Skeletal muscle satellite cell (primary cell): ENCODE data around the gene ACSL6.

Experiments
- H3K27me3 ChIP-seq: 2 replicates; pipeline ENCODE4 v1.7.0; 2013; ENCODE audit warnings: low read length; ENCODE audit not compliant: control insufficient read depth, insufficient read depth
- H3K36me3 ChIP-seq: 2 replicates; pipeline ENCODE4 v1.7.0; 2013; ENCODE audit warnings: mild to moderate bottlenecking, control low read depth, low read length; ENCODE audit not compliant: insufficient read depth
- H3K4me1 ChIP-seq: 2 replicates; pipeline ENCODE4 v1.7.0; 2013; ENCODE audit warnings: low read length; ENCODE audit not compliant: control insufficient read depth, insufficient read depth
- H3K4me2 ChIP-seq: 2 replicates; pipeline ENCODE4 v1.7.0; 2013; ENCODE audit warnings: mild to moderate bottlenecking, low read length
- H3K4me3 ChIP-seq: 2 replicates; pipeline ENCODE4 v1.7.0; 2013; ENCODE audit warnings: low read length
- H3K9ac ChIP-seq: 2 replicates; pipeline ENCODE4 v1.7.0; 2013; ENCODE audit warnings: mild to moderate bottlenecking, low read depth, low read length, moderate library complexity
- H3K9me3 ChIP-seq: replicated peaks from 2 replicates; pipeline ENCODE4 v1.7.0; 2013; ENCODE audit warnings: mild to moderate bottlenecking, control low read depth, low read length

ACSL6 gene

DNA sequence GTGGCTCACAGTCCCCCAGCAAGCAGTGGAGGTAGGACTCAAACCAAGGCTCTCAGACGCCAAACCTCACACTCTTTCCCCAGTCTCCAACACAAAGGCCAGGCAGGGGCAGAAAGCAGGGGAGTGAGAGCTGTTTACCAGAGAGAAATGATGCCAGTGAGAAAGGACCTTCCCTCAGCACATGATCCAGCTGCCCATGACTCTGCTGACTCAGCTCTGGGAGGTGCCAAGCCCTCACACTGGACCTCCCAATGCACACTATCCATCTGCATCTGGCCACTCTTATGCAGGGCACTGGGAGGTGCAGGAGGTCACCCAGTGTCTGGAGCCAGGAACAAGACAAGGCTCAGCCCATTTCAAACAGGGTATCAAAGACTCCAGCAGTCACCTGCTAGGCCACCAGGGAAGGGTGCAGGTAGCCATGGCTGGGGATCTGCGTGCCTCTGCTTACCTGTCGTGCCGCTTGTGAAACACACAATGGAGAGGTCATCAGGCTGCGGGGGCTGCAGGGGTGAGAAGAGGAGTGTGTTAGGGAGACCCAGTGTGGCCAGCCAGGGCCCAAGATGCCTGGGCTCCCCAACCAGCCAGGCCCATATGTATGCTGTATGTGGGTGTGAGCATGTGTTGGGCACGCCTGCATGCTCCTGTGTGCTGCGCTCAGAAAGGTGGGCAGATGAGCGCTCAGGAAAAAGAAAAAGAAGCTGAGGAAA lies 26.3 kb downstream of the ACSL6 start:
- Histone ChIP-seq H3K9ac (no peak overlapping the region), H3K4me3 (no peak overlapping the region), H3K4me2 (no peak overlapping the region), H3K27me3 (peaks cover 27% of the 10 kb centered on the region), H3K4me1 (no peaks in the 10 kb centered on the region), H3K36me3 (no peaks in the 10 kb centered on the region), H3K9me3 (no peaks in the 10 kb centered on the region)

DNA sequence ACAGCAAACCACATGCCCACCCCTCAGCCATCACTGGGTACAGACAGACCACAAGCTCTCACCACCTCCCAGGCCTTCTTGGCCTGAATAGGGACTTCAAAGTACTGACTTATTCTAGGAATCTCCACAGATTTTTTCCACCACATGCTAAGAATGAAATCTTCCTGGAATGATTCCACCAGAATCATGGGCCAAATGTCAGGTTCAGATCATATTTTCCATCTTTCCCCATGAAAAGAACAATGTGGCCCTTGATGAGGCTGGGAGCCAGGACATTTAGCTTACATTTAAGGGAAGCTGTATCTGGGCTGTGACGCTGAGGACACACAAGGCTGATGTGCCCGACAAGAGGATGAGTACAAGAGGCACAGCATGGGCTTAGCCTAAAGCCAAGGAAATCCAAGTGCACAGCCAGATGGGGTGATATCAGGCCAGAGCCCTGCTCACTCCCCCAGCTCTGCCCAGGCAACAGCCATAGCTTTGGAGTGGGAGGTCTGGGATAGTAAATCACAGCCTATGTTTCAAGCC lies 28.1 kb downstream of the ACSL6 start:
- Histone ChIP-seq H3K4me2 (no peak overlapping the region), H3K9ac (no peak overlapping the region), H3K4me3 (no peak overlapping the region), H3K9me3 (no peaks in the 10 kb centered on the region), H3K4me1 (no peaks in the 10 kb centered on the region), H3K27me3 (peaks cover 39% of the 10 kb centered on the region), H3K36me3 (no peaks in the 10 kb centered on the region)

DNA sequence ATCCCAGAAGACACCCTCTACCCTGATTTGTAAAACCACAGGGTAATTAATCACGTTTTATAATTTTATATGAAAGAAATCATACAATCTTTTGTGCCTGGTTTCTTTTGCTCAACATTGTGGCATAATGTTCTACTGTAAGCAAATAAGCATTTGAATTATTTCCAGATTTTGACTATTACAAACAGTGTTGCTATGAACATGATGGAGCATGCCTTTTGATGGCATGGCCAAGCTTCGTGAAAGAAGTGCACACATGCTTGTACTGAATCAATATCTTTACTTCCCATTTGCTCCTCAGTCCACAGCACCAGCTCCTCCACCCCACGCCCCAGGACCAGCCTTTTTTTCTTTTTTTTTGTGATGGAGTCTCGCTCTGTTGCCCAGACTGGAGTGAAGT lies 29.9 kb downstream of the ACSL6 start:
- Histone ChIP-seq H3K4me2 (no peak overlapping the region), H3K27me3 (peaks cover 39% of the 10 kb centered on the region), H3K36me3 (no peaks in the 10 kb centered on the region), H3K4me3 (no peak overlapping the region), H3K4me1 (no peaks in the 10 kb centered on the region), H3K9me3 (no peaks in the 10 kb centered on the region), H3K9ac (no peak overlapping the region)

DNA sequence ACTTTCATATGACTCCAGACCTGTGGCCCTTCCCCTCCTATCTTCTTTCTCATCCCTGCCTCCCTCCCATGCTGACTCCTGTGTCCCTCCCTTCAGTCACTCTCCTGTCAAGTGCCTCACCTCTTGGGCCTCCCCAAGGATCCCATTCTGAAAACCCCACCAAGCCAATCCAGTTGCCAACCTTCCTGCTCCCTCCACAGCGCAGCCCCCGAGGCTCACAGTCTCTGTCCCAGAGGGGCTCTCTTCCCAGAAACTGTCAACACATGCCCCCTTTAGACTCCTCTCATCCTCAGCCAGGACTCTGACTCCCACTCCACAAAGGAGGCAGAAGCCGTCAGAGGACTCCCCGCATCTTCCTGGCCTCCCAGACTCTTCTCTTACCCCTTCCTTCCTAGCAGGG lies 30.8 kb downstream of the ACSL6 start:
- peaks cover 39% of the 10 kb centered on the region for H3K27me3 ChIP-seq
- no peaks in the 10 kb centered on the region for H3K9me3 ChIP-seq
- H3K9ac ChIP-seq = no peak overlapping the region
- H3K36me3 ChIP-seq = no peaks in the 10 kb centered on the region
- no peak overlapping the region for H3K4me3 ChIP-seq
- no peak overlapping the region for H3K4me2 ChIP-seq
- H3K4me1 ChIP-seq = no peaks in the 10 kb centered on the region

DNA sequence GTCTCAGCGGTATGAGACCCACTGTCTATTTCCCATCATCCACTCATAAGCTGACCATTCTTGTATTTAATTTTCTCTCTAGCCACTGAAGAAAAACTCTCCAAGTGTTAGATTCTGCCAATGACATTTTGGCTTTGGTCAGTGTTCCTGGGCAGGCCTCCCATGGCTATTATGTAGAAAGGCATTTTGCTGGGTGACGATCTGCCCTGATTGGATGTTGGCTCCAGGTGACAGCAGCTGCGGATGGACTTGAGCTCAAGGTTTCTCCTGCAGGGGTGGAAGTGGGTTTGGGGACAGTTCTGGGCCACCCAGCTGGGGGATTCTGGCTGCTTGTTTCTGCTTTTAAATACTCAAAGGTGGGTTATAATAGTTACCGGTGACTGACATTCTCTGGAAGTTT lies 31.6 kb downstream of the ACSL6 start:
- Histone ChIP-seq H3K4me1 (no peaks in the 10 kb centered on the region), H3K4me3 (no peak overlapping the region), H3K27me3 (peaks cover 39% of the 10 kb centered on the region), H3K36me3 (no peaks in the 10 kb centered on the region), H3K9me3 (no peaks in the 10 kb centered on the region), H3K4me2 (no peak overlapping the region), H3K9ac (no peak overlapping the region)

DNA sequence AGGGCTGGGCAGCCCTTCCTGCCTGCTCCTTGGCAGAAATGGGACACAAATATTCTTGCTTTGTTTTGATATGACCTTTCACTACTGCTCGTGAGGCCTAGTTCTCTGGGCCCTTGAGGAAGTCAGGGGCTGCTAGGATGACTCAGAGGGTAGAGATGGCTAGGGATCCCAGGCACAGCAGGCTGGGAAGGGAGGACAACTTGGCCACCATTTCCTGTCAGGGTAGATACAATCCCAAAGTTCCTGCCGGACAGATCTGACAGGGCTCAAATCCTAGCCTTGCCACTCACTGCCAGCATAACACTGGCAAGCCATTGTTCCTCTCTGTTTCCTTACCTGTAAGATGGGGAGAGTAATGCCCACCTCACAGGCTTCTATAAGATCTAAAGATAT lies 34.2 kb downstream of the ACSL6 start:
- H3K27me3 ChIP-seq = peaks cover 18% of the 10 kb centered on the region
- H3K36me3 ChIP-seq = no peaks in the 10 kb centered on the region
- no peaks in the 10 kb centered on the region for H3K9me3 ChIP-seq
- no peak overlapping the region for H3K4me3 ChIP-seq
- no peak overlapping the region for H3K9ac ChIP-seq
- H3K4me2 ChIP-seq = no peak overlapping the region
- H3K4me1 ChIP-seq = no peaks in the 10 kb centered on the region

DNA sequence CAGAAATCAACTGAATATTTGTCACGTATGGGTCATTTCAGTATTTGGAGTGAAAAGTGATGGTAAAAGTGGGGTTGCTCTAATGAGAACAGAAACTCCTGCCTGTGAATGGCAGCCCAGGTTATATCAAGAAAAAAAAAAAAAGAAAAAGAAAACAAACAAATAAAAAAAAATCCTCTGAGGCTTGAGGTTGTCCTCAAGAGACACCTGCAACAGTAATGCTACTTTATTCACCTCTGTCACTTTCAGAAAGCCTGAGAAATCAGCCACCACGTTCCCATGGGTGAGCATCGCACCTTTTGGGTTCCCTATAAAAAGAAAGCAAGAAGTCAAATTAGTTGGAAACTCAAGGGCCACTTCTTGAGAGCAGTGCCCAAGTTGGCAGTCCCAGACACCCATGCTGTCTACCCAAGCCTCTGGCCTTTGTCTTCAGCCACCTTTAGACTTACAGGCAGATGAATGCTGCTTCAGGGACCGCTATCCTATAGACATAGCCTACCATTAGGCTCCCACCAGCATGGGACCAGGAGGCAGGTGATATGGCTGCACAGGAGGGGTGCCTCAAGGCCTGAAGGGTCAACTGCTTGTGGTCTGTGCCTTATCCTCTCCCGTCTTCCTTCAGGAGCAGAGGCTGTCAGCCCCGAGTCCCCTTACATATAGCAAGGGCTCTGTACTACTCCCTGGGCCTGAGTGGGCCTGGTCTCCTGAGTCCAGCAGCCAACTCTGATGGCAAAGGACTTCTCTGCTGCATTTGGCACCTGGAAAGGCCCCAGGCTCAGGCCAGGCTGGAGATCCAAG lies 34.8 kb downstream of the ACSL6 start:
- peaks cover 21% of the 10 kb centered on the region for H3K27me3 ChIP-seq
- no peaks in the 10 kb centered on the region for H3K36me3 ChIP-seq
- H3K9me3 ChIP-seq = no peaks in the 10 kb centered on the region
- H3K4me3 ChIP-seq = no peak overlapping the region
- H3K9ac ChIP-seq = no peak overlapping the region
- H3K4me2 ChIP-seq = no peak overlapping the region
- no peaks in the 10 kb centered on the region for H3K4me1 ChIP-seq

DNA sequence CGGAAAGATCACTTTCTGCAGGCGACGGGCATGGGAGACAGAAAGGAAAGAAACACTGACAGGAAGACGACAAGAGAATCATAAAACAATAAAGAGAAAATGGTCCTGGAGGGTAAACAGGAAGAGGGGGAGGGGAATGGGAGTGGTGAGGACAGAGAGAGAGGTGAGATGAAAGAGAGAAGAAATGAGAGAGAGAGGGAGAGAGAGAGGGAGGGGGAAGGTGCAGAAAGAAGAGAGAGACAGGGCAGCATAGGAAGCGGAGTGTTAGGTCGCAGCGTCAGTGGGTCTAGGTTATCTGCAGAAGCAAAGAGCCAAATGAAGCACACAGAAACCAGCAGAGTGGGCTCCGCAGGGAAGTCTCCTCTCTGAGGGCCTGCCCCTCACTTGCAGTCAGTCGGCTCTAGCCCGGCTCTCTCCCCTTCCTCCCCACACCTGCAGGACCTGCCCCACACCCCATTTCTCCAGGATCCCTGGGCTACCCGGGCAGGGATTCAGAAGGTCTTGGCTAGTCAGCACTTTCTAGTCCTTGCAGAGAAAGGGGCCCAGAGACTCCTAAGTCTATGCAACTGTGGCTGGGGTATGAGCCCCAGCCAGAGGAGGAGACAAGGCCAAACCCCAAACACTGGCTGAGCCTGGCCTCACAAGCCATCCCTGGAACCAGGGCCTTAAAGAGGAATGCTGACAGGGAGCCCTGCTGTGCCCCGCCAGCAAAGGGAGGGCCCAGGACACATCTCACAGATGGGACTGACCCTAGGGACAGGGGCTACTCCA lies 36.3 kb downstream of the ACSL6 start:
- Histone ChIP-seq H3K9ac (no peak overlapping the region), H3K4me3 (no peak overlapping the region), H3K27me3 (peaks cover 21% of the 10 kb centered on the region), H3K9me3 (no peaks in the 10 kb centered on the region), H3K4me2 (no peak overlapping the region), H3K36me3 (no peaks in the 10 kb centered on the region), H3K4me1 (no peaks in the 10 kb centered on the region)

DNA sequence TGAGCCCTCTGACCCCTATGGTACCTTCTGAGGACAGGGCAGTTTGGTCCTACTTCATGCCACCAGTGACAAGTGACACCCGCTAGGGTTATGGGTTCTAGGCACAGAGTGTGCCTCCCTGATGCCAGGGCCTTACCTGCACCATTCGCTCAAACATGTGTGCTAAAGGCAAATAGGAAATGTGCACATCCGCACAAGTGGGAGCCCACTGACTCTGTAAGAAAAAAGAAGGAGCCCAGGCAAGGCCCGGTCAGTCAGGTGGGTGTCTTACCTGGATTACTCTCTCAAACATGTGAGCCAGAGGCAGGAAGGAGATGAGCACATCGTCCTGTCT lies 36.9 kb downstream of the ACSL6 start:
- H3K27me3 ChIP-seq = peaks cover 16% of the 10 kb centered on the region
- no peaks in the 10 kb centered on the region for H3K36me3 ChIP-seq
- H3K4me2 ChIP-seq = no peak overlapping the region
- no peaks in the 10 kb centered on the region for H3K4me1 ChIP-seq
- no peak overlapping the region for H3K4me3 ChIP-seq
- H3K9me3 ChIP-seq = no peaks in the 10 kb centered on the region
- no peak overlapping the region for H3K9ac ChIP-seq

DNA sequence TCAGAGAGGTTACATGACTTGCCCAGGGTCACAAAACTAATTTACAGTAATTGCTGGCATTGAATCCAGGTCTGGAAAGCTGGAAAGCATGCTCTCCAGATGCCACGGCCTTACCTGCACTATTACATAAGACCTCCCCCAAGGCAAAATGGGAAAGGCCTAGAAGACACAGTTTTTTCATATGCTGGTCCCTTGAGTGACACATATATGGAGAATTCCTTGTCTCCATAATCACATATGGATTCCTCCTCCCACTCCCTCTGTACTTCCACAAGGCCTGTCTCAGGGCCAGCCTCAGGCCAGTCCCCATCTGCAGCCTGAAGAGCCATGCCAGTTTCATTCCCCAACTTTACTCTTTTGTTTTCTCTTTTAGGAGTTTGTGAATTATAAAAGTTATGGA lies 37.4 kb downstream of the ACSL6 start:
- Histone ChIP-seq H3K9me3 (no peaks in the 10 kb centered on the region), H3K36me3 (no peaks in the 10 kb centered on the region), H3K4me2 (no peak overlapping the region), H3K4me1 (no peaks in the 10 kb centered on the region), H3K4me3 (no peak overlapping the region), H3K9ac (no peak overlapping the region), H3K27me3 (peaks cover 11% of the 10 kb centered on the region)

DNA sequence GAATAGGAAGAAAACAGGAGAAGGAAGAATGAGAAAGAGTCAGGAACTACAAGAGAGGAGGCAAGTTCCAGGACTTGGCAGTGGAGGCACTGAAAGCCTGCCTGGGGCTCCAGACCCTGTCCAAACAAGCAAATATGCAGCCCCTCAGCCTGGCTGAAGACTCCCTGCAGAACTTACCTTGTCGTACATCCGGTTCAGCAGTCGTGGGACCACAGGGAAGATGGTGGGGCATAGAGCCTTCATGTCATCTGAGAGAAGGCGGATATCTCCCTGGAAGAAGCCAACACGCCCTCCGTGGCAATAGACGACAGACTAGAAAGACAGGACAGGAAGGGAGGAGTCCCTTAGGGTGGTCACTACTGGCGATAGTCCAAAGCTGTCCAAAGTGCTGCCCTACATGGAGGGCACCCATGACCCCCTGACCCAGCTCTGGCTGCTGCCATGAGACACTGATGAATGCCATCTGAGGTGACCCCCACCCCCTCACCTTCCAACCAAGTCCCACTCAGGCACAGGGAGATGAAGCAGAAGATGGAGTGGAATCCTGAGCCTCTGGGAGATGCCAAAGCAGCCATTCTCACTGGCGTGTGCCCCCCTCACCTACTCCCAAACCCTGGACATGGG lies 38.3 kb downstream of the ACSL6 start:
- no peaks in the 10 kb centered on the region for H3K36me3 ChIP-seq
- no peak overlapping the region for H3K9ac ChIP-seq
- H3K4me2 ChIP-seq = no peak overlapping the region
- no peaks in the 10 kb centered on the region for H3K4me1 ChIP-seq
- no peaks in the 10 kb centered on the region for H3K9me3 ChIP-seq
- H3K4me3 ChIP-seq = no peak overlapping the region
- peaks cover 14% of the 10 kb centered on the region for H3K27me3 ChIP-seq
